ENCODE data around the gene UBA7. TPM values are rescaled to one million over a fixed set of nuclear protein-coding genes. Genes with fewer than 3 reads are reported as not detected.

Gene UBA7
- total RNA-seq, 4 donors from 2014 or later: 77.5 to 112 (median 94.0) TPM

DNA sequence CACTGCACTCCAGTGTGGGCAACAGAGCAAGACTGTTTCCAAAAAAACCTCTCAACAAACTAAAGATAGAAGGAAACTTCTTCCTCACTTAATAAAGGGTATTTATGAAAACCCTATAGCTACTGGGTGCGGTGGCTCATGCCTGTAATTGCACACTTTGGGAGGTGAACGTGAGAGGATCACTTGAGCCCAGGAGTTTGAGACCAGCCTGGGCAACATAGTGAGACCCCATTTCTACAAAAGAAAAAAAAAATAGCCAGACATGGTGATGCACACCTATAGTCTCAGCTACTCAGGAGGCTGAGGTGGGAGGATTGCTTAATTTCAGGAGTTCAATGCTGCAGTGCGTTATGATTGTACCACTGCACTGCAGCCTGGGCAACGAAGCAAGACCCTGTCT is 49.8 kb downstream of the UBA7 start:
- intact Hi-C loops (cut with DNase I; ENCODE audit: low total_unique reads) (no loop called here), in situ Hi-C loops (cut with MboI; ENCODE audit: low pct_ligation_motif_present in 1 of 4, low pct_unique_long_range_greater_than_20kb in 1 of 4, low sequenced_read_pairs in 3 of 4) (no loop called here)
- WGBS, 2 donors (ENCODE audit: low coverage in 1 of 2): 90 to 95% methylated on average over 4 of the region's 4 CpGs
- no peaks in the 10 kb centered on the region for H3K27me3 ChIP-seq
- no peaks in the 10 kb centered on the region for H3K9me3 ChIP-seq
- DNase-seq: no peak
- TF ChIP-seq POLR2A (IDR thresholded peaks at IDR 0.05) (no peak), EP300 (IDR thresholded peaks at IDR 0.05; ENCODE audit: low read depth) (no peak), POLR2AphosphoS5 (IDR thresholded peaks at IDR 0.05) (no peak)
- TF ChIP-seq, protein P1, sequence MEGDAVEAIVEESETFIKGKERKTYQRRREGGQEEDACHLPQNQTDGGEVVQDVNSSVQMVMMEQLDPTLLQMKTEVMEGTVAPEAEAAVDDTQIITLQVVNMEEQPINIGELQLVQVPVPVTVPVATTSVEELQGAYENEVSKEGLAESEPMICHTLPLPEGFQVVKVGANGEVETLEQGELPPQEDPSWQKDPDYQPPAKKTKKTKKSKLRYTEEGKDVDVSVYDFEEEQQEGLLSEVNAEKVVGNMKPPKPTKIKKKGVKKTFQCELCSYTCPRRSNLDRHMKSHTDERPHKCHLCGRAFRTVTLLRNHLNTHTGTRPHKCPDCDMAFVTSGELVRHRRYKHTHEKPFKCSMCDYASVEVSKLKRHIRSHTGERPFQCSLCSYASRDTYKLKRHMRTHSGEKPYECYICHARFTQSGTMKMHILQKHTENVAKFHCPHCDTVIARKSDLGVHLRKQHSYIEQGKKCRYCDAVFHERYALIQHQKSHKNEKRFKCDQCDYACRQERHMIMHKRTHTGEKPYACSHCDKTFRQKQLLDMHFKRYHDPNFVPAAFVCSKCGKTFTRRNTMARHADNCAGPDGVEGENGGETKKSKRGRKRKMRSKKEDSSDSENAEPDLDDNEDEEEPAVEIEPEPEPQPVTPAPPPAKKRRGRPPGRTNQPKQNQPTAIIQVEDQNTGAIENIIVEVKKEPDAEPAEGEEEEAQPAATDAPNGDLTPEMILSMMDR (IDR thresholded peaks at IDR 0.05): no peak
- H3K27ac ChIP-seq: no peak overlapping the region
- no peaks in the 10 kb centered on the region for H3K4me1 ChIP-seq
- H3K36me3 ChIP-seq: no peaks in the 10 kb centered on the region
- no peak overlapping the region for H3K4me3 ChIP-seq

DNA sequence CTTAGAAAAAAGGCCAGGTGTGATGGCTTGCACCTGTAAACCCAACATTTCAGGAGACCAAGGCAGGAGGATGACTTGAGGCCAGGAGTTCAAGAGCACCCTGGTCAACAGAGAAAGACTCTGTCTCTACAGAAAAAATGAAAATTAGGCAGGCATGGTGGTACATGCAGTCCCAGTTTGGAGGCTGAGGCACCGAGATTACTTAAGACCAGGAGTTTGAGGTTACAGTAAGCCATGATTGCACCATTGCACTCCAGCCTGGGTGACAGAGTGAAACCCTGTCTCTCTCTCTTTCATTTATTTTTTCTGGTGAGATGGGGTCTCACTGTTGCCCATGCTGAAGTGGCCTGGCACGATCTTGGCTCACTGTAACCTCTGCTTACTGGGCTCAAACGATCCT is 52.1 kb downstream of the UBA7 start:
- no peaks in the 10 kb centered on the region for H3K36me3 ChIP-seq
- in situ Hi-C loops (cut with MboI; ENCODE audit: low pct_ligation_motif_present in 1 of 4, low pct_unique_long_range_greater_than_20kb in 1 of 4, low sequenced_read_pairs in 3 of 4): no loop called here
- WGBS, 2 donors (ENCODE audit: low coverage in 1 of 2): 82% methylated on average over 3 of the region's 3 CpGs; no CpG with 5 or more reads in 1 of the 2 donors

DNA sequence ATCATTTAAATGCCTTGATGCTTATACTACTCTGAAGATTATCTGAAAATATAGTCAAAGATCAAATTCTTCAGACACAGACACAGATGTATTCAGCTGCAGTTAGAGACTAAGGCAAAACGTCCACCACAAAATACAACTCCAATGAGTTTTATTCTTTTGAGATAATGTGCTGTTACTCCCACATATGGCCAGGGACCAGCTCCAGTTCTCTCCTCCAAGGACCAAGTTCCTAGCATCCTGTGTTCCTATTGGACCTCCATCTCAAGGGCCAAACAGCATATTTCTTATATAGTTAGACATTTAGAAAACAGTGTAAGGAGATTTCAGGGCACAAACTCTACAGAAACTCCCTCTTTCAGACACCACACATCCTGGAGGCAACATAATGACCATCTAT is 54.5 kb downstream of the UBA7 start:
- H3K27ac ChIP-seq: no peak overlapping the region
- TF ChIP-seq, protein P1 (IDR thresholded peaks at IDR 0.05): no peak
- no peak for TF ChIP-seq EP300 (IDR thresholded peaks at IDR 0.05; ENCODE audit: low read depth)
- TF ChIP-seq POLR2AphosphoS5 (IDR thresholded peaks at IDR 0.05): no peak
- no peak for TF ChIP-seq POLR2A (IDR thresholded peaks at IDR 0.05)
- 54 to 86% methylated on average over 1 of the region's 1 CpG for WGBS, 2 donors (ENCODE audit: low coverage in 1 of 2)
- no peak for DNase-seq
- no peaks in the 10 kb centered on the region for H3K27me3 ChIP-seq
- H3K36me3 ChIP-seq: no peaks in the 10 kb centered on the region
- H3K9me3 ChIP-seq: no peaks in the 10 kb centered on the region
- H3K4me3 ChIP-seq: no peak overlapping the region
- intact Hi-C loops (cut with DNase I; ENCODE audit: low total_unique reads) (no loop called here), in situ Hi-C loops (cut with MboI; ENCODE audit: low pct_ligation_motif_present in 1 of 4, low pct_unique_long_range_greater_than_20kb in 1 of 4, low sequenced_read_pairs in 3 of 4) (no loop called here)
- H3K4me1 ChIP-seq: peaks cover 0 to 3% (median 0%) of the 10 kb centered on the region in 4 donors

More for the DNA sequence above, 52.1 kb downstream of the UBA7 start:
- intact Hi-C loops (cut with DNase I; ENCODE audit: low total_unique reads): no loop called here
- DNase-seq: no peak
- Histone ChIP-seq H3K27me3 (no peaks in the 10 kb centered on the region), H3K9me3 (no peaks in the 10 kb centered on the region), H3K27ac (no peak overlapping the region), H3K4me1 (no peaks in the 10 kb centered on the region), H3K4me3 (no peak overlapping the region)
- TF ChIP-seq, protein P1 (IDR thresholded peaks at IDR 0.05): no peak
- TF ChIP-seq POLR2A (IDR thresholded peaks at IDR 0.05): no peak
- no peak for TF ChIP-seq EP300 (IDR thresholded peaks at IDR 0.05; ENCODE audit: low read depth)
- no peak for TF ChIP-seq POLR2AphosphoS5 (IDR thresholded peaks at IDR 0.05)

DNA sequence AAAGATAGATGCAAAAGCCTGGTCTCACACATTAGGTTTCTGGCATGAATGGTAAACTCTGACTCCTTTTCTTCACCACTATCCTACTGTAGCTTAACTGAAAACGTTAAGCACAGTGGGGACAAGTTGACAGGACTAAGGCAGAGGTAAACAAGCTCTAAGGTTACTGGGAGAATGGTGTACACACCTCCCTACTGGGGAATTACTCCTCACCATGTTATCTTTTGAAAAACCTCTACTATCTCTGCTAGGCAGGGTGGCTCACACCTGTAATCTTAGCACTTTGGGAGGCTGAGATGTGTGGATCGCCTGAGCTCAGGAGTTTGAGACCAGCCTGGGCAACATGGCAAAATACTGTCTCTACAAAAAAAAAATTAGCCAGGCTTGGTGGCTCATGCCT is 56.6 kb downstream of the UBA7 start:
- no peaks in the 10 kb centered on the region for H3K9me3 ChIP-seq
- H3K27me3 ChIP-seq: no peaks in the 10 kb centered on the region
- no peak overlapping the region for H3K27ac ChIP-seq
- intact Hi-C loops (cut with DNase I; ENCODE audit: low total_unique reads) (no loop called here), in situ Hi-C loops (cut with MboI; ENCODE audit: low pct_ligation_motif_present in 1 of 4, low pct_unique_long_range_greater_than_20kb in 1 of 4, low sequenced_read_pairs in 3 of 4) (no loop called here)
- TF ChIP-seq, protein P1 (IDR thresholded peaks at IDR 0.05): no peak
- H3K4me1 ChIP-seq: peaks cover 0 to 14% (median 4%) of the 10 kb centered on the region in 4 donors
- H3K36me3 ChIP-seq: no peaks in the 10 kb centered on the region
- whole genome bisulfite sequencing, 2 donors (ENCODE audit: low coverage in 1 of 2): 71 to 74% methylated on average over 2 of the region's 2 CpGs
- no peak overlapping the region for H3K4me3 ChIP-seq
- no peak for DNase-seq

Data from transverse colon (tissue), 4 donors.